ENCODE data around the gene CASZ1.

GRCh38 chr1:10829965-10830515, 33.6 kb upstream of the CASZ1 start:
- TF ChIP-seq CTCF (conservative IDR thresholded peaks at IDR 0.05; ENCODE audit: low read depth in 2 of 2) (no peak), POLR2AphosphoS5 (IDR thresholded peaks at IDR 0.05; ENCODE audit: low read depth) (no peak), EZH2phosphoT487 (IDR thresholded peaks at IDR 0.05; ENCODE audit: unreplicated experiment) (no peak), EZH2 (IDR thresholded peaks at IDR 0.05; ENCODE audit: low read depth, unreplicated experiment) (no peak), CREB1 (CRISPR knock-in tag; IDR thresholded peaks at IDR 0.05; ENCODE audit: low read depth) (no peak), NANOG (IDR thresholded peaks at IDR 0.05; ENCODE audit: borderline replicate concordance) (no peak), JUNB (IDR thresholded peaks at IDR 0.05; ENCODE audit: unreplicated experiment) (no peak)
